T47D (cell line): ENCODE data around the gene ZPR1.
"Not testable (repeated sequence)": the region's sequence is repeated elsewhere in the genome, so short reads cannot be mapped to it uniquely, and the experiment has no call there.

Source experiments
- DNase-seq, 2 experiments: peaks; one replicate each; pipeline versions ENCODE4 v3.0.0 to v3.0.0-alpha.2; 2011 to 2012; ENCODE audit warnings: low read depth in 1 of 2, low spot score in 1 of 2
- JUND ChIP-seq: IDR thresholded peaks from 2 replicates; pipeline ENCODE4 v1.6.1; 2012; ENCODE audit warnings: low read depth
- in situ Hi-C: cut with HindIII; loops from 2 replicates; pipeline ENCODE4 v1.10.0; 2016; ENCODE audit warnings: low sequenced_read_pairs, low pct_unique_long_range_greater_than_20kb

ZPR1 gene

GRCh38 chr11:116778556-116778955, 9.3 kb downstream of the ZPR1 start:
- in situ Hi-C loops = no loop called here
- DNase-seq = no peak
- no peak for TF ChIP-seq JUND

DNA sequence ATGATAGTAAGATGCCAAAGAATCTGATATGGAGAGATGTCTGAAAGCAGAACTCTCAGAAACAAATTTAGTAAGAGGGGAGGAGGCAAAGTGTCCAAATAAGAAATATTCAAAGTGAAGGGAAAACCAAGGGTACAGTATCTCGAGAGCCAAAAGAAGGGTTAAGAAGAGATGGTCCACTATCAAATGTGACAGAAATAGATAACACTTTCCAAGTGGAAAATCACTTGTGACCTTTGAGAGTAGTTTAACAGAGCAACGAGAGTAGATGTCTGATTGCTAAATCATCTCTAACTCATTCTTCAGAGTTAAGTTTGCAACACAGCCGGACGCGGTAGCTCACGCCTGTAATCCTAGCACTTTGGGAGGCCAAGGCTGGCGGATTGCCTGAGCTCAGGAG, 10.8 kb downstream of the ZPR1 start:
- in situ Hi-C loops = no loop called here
- no peak for TF ChIP-seq JUND
- DNase-seq = no peak

- in situ Hi-C loops = no loop called here
- DNase-seq = no peak
- no peak for TF ChIP-seq JUND
Observed at GRCh38 chr11:116776522-116776984, 11.3 kb downstream of the ZPR1 start.

- DNase-seq = no peak
- no peak for TF ChIP-seq JUND
- in situ Hi-C loops = no loop called here
Observed at GRCh38 chr11:116775975-116776374, 11.8 kb downstream of the ZPR1 start.

- in situ Hi-C loops = no loop called here
- no peak for TF ChIP-seq JUND
Observed at GRCh38 chr11:116774661-116775060, 13.2 kb downstream of the ZPR1 start.

GRCh38 chr11:116773203-116774097, 14.4 kb downstream of the ZPR1 start:
- TF ChIP-seq JUND = no peak
- in situ Hi-C loops = no loop called here
- DNase-seq = peak in 1 of 2 experiments; percentile 22

More at GRCh38 chr11:116774661-116775060, 13.2 kb downstream of the ZPR1 start:
- DNase-seq = no peak

GRCh38 chr11:116772443-116773202, 15.2 kb downstream of the ZPR1 start, which contains the start of gene BUD13:
BUD13 (minus strand) TSS chr11:116772987; CDS start chr11:116772964, 23 bp downstream.
- in situ Hi-C loops = no loop called here
- peak; percentile 88 to 94 for DNase-seq
- no peak for TF ChIP-seq JUND

DNA sequence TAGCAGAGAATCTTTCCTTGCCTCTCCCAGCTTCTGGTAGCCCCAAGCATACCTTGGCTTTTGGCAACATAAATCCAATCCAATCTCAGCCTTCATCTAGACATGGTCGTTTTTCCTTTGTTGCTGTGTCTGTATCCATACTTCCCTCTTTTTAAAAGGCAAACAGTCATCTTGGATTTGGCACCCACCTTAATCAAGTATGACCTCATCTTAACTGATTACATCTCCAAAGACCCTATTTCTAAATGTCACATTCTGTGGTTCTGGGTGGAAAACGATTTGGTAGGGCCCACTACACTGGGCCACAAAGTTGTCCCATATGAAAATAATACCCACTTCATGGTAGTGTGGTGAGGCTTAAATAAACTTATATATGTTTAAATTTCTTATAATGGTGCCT, 15.9 kb downstream of the ZPR1 start:
- no peak for TF ChIP-seq JUND
- no peak for DNase-seq
- in situ Hi-C loops = no loop called here

- in situ Hi-C loops = no loop called here
- DNase-seq = no peak
- no peak for TF ChIP-seq JUND
Observed at GRCh38 chr11:116762132-116762531, 25.7 kb downstream of the ZPR1 start.

DNA sequence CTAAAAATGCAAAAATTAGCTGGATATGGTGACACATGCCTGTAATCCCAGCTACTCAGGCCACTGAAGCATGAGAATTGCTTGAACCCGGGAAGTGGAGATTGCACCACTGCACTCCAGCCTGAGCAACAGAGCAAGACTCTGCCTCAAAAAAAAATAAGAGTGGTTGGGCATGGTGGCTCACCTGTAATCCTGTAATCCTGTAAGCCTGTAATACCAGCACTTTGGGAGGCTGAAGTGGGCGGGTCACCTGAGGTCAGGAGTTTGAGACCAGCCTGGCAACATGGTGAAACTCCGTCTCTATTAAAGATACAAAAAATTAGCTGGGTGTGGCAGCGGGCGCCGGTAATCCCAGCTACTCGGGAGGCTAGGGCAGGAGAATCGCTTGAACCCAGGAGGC, 31.8 kb downstream of the ZPR1 start:
- DNase-seq, in situ Hi-C loops: not testable (repeated sequence)

DNA sequence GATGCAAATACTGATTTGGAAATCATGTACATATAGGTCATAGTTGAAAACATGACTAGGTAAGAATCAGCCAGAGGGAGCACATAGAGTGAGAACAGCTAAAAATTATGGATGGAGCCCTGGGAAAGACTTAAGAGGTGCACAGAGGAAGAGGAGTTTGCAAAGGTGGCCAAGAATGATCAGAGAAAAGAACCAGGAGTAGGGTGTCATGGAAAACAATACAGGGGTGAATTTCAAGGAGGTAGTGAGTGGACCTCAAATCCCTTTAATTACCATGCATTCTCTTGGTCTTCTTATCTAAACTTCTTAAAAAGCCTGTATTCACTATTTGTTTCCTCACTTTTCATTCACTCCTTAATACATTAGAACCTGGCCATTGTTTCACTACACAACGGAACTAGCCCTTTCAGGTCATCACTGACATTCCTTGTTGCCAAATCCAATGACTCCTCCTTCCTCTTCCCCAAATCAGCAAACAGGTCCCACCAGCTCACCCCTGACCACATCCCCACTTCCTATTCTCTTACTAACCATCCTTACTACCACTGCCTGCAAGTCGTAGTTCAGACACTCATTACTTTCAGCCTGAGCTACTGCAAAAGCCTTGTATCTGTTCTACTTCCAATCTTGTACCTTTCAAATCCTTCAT, 37.6 kb downstream of the ZPR1 start:
- no peak for TF ChIP-seq JUND
- no peak for DNase-seq
- in situ Hi-C loops = no loop called here

DNA sequence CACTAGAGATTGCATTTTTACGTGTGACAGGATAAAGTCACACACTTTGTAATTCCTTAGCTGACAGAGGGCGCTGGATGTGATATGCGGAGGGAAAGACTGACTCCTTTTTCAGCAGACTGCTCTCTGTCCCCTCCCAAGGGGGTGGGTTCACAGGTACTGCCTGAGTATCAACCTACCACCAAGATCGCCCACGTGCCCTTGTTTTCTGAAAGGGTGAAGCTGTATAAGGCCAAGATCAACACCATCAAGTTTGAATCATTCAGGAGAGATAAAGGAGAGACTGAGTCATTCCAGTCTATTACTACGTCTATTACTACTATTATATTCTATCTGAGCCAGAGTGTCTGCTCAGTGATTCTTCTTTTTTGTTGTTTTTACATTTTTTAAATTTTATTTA, 45.7 kb downstream of the ZPR1 start:
- in situ Hi-C loops = no loop called here
- no peak for DNase-seq
- TF ChIP-seq JUND = no peak
